Epithelial cell of esophagus (primary cell): Measurements from ENCODE around the gene P4HA3.

Experiments used
- DNase-seq: peaks from one replicate; pipeline ENCODE4 v3.0.0; 2010; ENCODE audit warnings: low read depth
- H3K4me3 ChIP-seq: 2 replicates; pipeline ENCODE4 v1.5.1; 2011; ENCODE audit warnings: mild to moderate bottlenecking, low read length, control low read depth
- CTCF ChIP-seq: IDR thresholded peaks from 2 replicates; pipeline ENCODE4 v1.5.1; 2011; ENCODE audit warnings: low read depth, mild to moderate bottlenecking, low read length, control low read depth, inconsistent platforms; ENCODE audit not compliant: insufficient read depth; ENCODE audit errors: missing control alignments

P4HA3 gene

GRCh38 chr11:74311352-74311926 lies at the start of gene P4HA3:
Gene P4HA3, minus strand, starts transcription at chr11:74311640. Its CDS starts 29 bp downstream, at chr11:74311611.
- H3K4me3 ChIP-seq, result peak within 1 kb of the TSS; percentile 34
- no peak for TF ChIP-seq CTCF
- DNase-seq, result peak; percentile 63

- TF ChIP-seq CTCF, result no peak
Measured at GRCh38 chr11:74357449-74357848, 46.0 kb upstream of the P4HA3 start.

GRCh38 chr11:74355626-74356025 lies 44.2 kb upstream of the P4HA3 start:
- H3K4me3 ChIP-seq, result no peak overlapping the region
- no peak for TF ChIP-seq CTCF
- no peak for DNase-seq

More at GRCh38 chr11:74357449-74357848, 46.0 kb upstream of the P4HA3 start:
- no peak overlapping the region for H3K4me3 ChIP-seq
- no peak for DNase-seq

GRCh38 chr11:74354036-74354435 lies 42.6 kb upstream of the P4HA3 start:
- no peak overlapping the region for H3K4me3 ChIP-seq
- no peak for TF ChIP-seq CTCF
- DNase-seq, result no peak

- no peak for TF ChIP-seq CTCF
- H3K4me3 ChIP-seq, result no peak overlapping the region
- DNase-seq, result no peak
Measured at GRCh38 chr11:74347381-74347780, 35.9 kb upstream of the P4HA3 start.

- no peak overlapping the region for H3K4me3 ChIP-seq
- TF ChIP-seq CTCF, result no peak
- DNase-seq, result no peak
Measured at GRCh38 chr11:74345420-74345819, 34.0 kb upstream of the P4HA3 start.

GRCh38 chr11:74341921-74342320 lies 30.5 kb upstream of the P4HA3 start:
- TF ChIP-seq CTCF, result no peak
- no peak overlapping the region for H3K4me3 ChIP-seq
- no peak for DNase-seq
